Camera-type eye (tissue), 1 donor: Measurements from ENCODE around the gene BICRA. TPM values are rescaled to one million over a fixed set of nuclear protein-coding genes. Genes with fewer than 3 reads are reported as not detected.

Source experiments
- total RNA-seq: library from RNA; depleted of rRNA; stranded (reverse); fragments of >200 nt; gene quantifications from one replicate; pipeline ENCODE4 v1.2.3, GENCODE V29; 2014

Gene BICRA
- total RNA-seq, result 42.1 TPM

GRCh38 chr19:47608969-47609905 is at the start of gene BICRA:
Gene BICRA (plus strand): TSS chr19:47609134. CDS start chr19:47673575, 64,441 bp downstream.

GRCh38 chr19:47573071-47574026 is 35.6 kb upstream of the BICRA start, which contains the start of gene ZNF541:
Gene ZNF541 (minus strand): TSS chr19:47573148. CDS start chr19:47555856, 17,292 bp downstream.

DNA sequence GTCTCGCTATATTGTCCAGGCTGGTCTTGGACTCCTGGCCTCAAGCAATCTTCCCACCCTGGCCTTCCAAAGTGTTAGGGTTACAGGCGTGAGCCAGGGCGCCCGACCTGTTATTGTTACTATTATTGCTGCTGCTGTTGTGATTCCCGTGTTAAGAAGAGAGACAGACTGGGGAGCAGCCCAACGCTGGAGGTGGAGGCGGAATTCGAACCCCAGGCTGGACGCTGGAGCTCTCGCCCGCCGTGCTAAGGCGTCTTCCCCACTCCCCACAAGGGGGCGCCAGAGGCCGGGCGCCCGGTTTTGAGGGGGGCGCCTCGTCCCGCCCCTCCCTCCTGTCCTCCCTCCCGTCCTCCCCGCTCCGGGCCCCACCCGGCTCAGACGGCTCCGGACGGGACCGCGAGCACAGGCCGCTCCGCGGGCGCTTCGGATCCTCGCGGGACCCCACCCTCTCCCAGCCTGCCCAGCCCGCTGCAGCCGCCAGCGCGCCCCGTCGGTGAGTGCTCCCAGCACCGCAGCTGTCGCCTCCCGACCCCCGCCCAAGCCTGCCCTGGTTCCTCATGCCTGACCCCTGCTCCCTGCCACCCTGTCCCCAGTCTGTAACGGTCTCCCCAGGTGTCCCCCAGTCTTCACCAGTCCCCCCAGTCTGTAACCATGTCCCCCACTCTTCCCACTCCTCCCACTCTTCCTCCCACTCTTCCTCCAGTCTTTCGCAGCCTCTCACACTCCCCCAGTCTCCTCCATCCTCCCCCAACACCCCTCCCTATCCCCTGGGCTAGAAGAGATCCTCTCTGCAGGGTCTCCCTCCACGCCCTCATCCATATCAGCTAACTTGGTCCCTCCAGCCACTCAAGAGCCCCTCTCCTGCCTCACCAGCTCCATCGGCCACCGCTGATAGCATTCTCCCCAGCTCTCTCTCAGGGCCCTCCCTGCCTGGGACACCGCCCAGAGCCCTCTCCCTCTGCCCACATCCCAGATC is 104.4 kb downstream of the BICRA start, which contains the start of gene EHD2:
EHD2 (plus strand) TSS at position 377 of the 976 bp plus-strand sequence. CDS start 3,191 bp downstream, outside the sequence.

GRCh38 chr19:47745010-47745901 is 136.3 kb downstream of the BICRA start, which contains the start of gene NOP53:
Gene NOP53 (plus strand): TSS chr19:47745546. CDS start chr19:47745560, 14 bp downstream.

Other genes with a start within 250 kb of the BICRA start
- gene MEIS3, start 189.6 kb upstream of the BICRA start, total RNA-seq, result 31.7 TPM
- 16.1 TPM for gene SLC8A2, start 137.2 kb upstream of the BICRA start, total RNA-seq
- 11.7 TPM for gene KPTN, start 124.9 kb upstream of the BICRA start, total RNA-seq
- 72.6 TPM for gene NAPA, start 94.1 kb upstream of the BICRA start, total RNA-seq
- 0.44 TPM for gene ZNF541, start 36.0 kb upstream of the BICRA start, total RNA-seq
- gene EHD2, start 104.3 kb downstream of the BICRA start, total RNA-seq, result 59.6 TPM
- gene NOP53, start 136.4 kb downstream of the BICRA start, total RNA-seq, result 157 TPM
- 123 TPM for gene SELENOW, start 169.6 kb downstream of the BICRA start, total RNA-seq
- gene TPRX1, start 195.4 kb downstream of the BICRA start, total RNA-seq, result not detected
- 229 TPM for gene CRX, start 212.8 kb downstream of the BICRA start, total RNA-seq